ENCODE measurements around the gene FILIP1L.
"Not testable (repeated sequence)": the region's sequence is repeated elsewhere in the genome, so short reads cannot be mapped to it uniquely, and the experiment has no call there.

Gene FILIP1L

DNA sequence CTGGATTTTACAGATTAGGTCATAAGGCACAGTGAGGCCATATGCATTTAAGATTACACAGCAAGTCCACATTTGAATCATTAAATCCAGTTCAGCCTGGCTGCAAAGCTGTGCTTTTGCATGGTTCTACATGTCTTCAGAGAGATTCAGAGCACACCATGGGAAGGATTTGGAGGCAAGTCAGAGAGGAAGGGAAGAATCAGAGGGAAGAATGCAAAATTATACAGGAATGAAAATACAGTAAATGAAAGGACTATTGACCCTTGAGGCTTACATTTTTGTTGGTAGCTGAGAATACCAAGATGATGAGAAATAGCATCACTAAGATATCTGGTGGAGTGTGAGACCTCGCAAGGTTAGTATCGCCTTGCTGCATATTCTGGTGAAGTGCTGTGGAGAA lies 13.9 kb downstream of the FILIP1L start:
- intact Hi-C loops (cut with DNase I), result no loop called here
- DNase-seq, result no peak

DNA sequence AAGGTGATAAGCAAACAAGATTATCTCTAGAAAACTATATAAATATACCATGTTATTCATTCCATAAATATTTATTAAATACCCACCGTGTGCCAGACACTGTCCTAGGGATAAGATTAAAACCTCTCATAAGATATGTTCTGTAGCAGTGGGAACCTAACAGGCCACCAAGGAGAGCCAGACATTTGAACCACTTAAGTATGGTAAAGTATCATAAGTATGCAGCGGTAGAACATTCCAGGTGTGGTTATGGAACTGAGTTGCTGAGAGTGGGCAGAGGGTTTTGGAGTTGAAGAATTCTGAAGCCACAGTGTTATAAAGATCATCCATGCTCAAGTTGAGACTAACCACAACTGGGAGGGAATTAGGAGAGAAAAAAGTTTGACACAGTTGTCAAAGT lies 14.7 kb downstream of the FILIP1L start:
- DNase-seq, result no peak
- intact Hi-C loops (cut with DNase I), result no loop called here

DNA sequence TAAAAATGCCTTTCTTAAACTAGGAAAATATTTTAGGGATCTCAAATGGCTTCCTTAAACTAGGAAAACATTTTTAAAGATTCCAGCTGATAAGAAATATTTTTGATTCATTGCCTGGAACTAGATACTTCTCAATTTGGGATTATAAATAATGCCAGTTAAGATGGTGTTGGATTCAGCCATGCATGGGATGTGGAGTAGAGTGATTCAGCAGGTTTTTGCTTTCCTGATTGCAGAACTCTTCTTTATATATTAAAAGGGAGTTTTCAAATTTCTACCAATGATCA lies 15.6 kb downstream of the FILIP1L start:
- DNase-seq, result no peak
- intact Hi-C loops (cut with DNase I), result no loop called here

DNA sequence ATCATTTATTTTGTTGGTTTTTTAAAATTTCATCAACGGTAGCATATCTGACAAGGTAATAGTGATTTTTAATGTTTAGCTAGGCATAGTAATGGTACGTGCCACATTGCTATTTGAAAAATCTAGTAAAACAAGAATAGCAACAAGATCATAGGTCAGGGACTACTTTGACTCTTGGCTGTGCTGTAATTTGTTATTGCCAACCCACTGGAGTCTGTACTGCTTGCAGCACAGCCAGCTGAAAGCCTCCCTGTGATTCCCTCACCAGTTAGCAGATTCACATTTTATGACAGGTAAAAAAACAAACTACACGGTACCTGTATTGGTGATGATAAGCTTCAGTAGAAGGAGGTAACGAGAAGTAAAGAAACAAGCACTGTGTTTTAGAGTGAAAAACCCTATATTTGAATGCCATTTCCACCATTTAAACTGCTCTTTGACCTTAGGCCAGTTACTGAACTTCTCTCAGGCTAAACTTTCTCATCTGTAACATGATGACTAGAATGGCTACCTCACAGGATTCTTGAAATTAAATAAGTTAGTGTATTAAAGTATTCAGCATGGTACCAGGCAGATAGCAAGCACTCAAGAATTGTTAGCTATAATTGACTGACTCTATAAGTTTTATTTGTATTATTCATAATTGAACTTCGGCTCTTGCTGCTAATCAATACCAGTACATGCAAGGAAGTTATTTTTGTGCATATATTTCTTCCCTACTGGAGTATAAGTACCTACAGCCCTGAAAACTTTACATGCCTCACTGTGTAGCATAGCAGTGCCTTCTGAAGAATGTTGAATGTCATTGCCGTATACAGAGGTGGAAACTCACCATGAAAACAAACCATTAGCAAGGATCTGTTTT lies 16.1 kb downstream of the FILIP1L start:
- DNase-seq, result no peak
- intact Hi-C loops (cut with DNase I), result no loop called here

DNA sequence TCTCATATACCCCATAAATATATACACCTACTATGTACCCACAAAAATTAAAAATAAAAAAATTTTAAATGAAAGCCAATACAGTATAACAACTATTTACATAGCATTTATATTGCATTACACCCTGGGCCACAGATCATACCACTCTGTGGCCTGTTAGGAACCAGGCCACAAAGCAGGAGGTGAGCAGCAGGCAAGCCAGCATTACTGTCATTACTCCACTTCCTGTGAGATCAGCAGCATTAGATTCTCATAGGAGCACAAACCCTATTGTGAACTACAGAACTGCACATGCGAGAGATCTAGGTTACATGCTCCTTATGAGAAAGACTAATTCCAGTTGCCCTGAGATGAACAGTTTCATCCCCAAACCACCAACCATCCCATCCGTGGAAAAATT lies 17.4 kb downstream of the FILIP1L start:
- intact Hi-C loops (cut with DNase I), result no loop called here
- no peak for DNase-seq

DNA sequence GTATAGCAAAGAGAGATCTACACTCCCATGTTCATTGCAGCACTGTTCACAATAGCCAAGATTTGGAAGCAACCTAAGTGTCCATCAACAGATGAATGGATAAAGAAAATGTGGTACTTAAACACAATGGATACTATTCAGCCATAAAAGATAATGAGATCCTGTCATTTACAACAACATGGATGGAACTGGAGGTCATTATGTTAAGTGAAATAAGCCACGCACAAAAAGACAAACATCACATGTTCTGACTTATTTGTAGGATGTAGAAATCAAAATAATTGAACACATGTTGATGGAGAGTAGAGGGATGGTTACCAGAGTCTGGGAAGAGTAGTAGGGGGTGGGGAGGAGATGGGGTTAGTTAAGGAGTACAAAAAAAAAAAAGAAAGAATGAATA lies 18.0 kb downstream of the FILIP1L start:
- not testable (repeated sequence) for DNase-seq

DNA sequence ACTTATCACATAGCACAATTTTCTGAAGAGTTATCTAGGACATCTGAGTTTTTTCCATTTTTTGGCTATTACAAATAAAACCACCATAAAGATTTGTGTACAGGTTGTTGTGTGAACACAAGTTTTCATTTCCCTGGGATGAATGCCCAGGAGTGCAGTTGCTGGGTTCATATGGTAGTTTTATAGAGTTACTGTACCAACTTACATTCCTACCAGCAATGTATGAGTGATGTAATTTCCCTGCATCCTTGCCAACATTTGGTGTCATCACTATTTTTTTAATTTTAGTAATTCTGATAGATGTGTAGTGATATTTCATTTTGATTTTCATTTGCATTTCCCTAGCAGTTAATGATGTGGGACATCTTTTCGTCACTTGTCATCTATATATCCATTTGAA lies 20.5 kb downstream of the FILIP1L start:
- no peak for DNase-seq
- intact Hi-C loops (cut with DNase I), result no loop called here

More for the DNA sequence above, 18.0 kb downstream of the FILIP1L start:
- intact Hi-C loops (cut with DNase I), result not testable (repeated sequence)

DNA sequence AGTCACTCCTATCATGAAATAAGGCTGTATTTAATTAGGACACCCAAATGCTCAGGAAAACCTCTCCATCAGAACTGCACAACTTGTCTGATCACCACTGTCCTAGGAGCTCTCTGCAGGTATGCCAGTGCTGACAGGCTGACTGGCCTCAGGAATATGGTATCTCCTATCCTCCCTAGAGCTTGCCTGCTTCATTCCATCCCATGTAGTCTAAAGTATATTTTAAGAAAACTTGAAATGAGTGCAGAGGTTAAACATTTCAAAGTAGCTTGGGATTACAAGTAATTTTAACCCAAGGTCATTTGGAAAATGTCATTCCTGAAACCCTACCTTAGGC lies 23.7 kb downstream of the FILIP1L start:
- intact Hi-C loops (cut with DNase I), result no loop called here

DNA sequence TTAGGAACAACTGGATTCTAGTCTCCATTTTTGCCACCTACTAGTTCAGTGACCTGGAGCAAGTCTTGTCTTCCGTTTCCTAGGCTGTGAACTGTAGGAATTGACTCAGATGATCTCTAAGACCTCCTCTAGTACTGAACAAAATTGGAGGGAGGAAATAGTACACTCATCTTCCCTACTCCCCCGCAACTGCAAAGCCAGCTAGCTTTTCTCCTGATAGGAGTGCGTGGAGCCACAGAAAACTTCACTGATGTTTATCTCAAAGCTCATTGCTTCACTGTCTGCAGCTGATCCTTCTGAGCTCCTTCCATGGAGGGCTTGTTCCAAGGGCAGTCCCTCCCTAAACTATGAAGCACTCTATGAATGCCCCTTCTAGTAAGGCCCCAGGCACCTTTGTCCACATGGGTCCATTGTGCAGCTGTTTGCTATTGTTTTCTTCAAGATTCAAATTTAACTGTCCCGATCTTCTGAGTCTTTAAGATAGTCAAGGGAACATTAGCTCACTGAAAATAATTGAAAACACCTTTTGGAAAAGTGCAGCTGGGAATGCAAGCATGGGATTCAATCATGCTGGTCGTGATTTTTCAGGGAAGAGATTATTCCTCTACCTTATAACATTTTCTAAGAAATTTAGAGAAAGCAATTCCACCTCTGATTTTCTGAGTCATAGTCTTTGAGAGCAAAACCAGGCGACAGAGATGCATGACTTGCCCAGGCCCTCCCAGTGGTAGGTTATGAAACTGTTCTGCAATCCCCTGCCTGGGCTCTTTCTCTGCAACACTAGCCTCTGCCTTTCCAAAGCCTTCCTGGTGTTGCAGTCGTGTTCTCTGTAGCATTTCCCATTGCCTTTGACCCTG lies 24.3 kb downstream of the FILIP1L start:
- DNase-seq, result no peak
- intact Hi-C loops (cut with DNase I), result no loop called here

More for the DNA sequence above, 23.7 kb downstream of the FILIP1L start:
- no peak for DNase-seq

DNA sequence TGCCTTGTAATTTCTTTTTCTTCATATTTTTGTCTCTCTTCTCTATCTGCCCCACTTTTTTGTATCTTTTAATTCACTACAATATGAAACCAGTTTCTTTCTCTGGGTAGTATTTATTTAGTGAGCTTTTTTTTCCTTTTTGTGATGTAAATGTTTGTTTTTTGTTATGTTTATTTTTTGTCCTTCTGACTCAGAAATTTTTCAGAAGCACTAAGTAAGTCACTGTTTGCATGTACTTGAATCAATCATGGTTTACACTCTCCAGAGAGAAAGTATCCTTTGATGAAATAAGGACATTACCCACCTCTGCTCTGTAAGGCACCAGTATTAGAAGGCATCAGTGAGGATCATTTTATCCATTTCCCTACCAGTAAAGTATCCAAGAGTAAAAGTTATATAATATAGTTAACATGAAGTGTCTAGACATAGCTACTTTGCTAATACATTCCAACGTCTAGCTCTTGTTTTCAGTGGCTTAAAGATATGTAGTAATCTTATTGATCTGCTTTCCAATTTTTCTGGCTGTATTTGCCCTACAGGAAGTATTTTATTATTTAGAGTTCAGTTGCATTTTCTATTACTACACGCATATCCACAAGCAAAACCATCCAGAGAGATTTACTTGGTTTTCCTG lies 25.4 kb downstream of the FILIP1L start:
- intact Hi-C loops (cut with DNase I), result no loop called here
- DNase-seq, result no peak

DNA sequence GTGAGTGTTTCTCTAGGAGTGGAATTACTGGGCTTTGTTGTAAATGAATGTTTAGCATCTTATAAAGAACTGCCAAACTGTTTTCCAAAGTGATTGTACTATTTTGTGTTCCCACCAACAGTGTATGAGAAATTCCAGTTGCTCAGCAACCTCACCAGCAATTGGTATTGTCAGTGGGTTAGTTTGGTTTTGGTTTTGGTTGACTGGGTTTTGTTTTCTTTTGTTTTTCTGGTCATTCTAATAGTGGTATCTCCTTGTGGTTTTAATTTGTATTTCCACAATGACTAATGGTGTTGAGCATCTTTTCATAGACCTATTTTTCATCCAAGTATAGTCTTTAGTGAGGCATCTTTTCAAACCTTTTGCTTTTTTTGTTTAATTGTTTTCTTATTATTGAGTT lies 27.1 kb downstream of the FILIP1L start:
- intact Hi-C loops (cut with DNase I), result no loop called here
- DNase-seq, result no peak

DNA sequence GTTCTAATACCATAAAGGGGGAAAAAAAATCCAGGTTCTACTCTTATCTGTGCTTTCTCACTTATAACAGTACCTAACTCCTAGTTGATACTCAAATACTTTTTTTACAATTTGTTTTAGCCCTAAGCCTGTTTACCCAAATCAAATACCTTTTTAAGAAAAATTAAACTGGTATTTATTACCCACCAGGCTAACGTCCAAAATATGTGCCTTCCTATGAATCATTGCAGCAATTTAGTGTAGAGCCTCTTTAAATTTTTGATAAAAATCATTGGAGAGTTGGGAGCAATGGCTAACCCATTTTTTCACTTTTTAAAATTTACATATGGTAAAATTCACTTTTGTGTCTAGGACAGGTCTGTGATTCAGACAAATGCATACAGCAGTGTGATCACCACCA lies 27.9 kb downstream of the FILIP1L start:
- no peak for DNase-seq
- intact Hi-C loops (cut with DNase I), result no loop called here

DNA sequence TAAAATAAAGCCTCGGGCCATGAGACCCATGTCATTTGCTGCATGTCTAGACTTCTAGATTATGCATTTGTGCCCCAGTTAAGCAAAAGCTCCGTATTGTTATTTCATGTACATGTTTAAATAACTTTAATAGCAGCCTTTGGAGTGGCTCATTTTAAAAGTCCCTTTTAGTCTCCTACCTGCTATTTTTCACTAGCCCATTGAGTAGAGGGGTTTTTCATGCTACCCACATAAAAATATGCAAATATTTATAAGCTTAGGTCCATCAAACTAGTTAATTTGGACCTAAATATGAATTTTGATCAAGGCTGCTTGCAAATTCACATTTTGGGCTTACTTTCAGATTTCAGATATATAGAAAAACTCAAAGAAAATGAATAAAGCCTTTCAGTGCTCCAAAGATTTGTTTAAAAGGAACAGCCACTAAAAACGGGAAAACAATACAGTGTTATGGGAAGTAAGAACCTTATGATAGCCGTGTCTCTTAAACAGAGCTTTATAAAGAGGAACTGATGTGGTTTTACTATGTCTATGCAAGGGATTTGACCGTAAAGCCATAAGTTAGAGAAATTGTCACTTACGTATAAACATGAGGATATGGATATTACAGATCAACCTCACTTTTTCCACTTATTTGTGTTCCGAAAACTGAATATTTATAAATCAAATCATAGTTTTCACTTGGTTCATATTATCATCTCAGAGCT lies 30.0 kb downstream of the FILIP1L start:
- intact Hi-C loops (cut with DNase I), result no loop called here
- no peak for DNase-seq

DNA sequence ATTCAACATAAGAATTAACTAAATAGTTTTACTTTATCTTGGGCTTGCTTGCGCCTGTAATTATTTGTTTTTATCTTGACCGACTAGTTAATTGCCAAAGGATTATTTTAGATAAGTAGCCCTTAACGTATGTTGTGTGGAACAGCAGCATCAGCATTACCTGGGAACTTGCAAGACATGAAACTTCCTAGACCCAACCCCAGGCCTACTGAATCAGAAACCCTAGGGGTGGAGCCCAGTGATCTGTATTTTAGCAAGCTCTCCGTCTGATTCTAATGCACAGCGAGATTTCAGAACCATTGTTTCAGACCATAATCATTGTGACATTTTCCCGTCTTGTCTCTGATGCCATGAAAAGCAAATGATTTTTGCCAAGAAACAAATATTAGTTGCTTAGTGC lies 31.1 kb downstream of the FILIP1L start:
- intact Hi-C loops (cut with DNase I), result no loop called here
- no peak for DNase-seq

DNA sequence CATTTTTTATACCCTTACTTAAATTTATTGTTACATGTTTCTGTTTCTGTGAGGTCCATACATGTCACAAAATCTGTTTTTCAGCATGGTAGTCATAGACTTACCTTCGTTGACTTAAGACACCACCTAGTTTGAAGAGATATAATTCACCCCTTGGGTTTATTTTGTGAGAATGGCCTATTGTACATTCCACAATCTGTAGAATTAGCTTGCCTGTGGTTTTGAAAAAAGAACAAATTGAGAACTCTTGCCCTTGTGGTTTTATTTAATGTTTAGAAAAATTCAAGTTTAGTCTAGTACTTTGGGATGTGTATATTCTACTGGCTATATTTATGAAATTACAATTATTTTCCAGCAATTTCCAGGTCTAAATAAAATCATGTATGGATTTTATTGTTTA lies 31.6 kb downstream of the FILIP1L start:
- intact Hi-C loops (cut with DNase I), result no loop called here
- no peak for DNase-seq

DNA sequence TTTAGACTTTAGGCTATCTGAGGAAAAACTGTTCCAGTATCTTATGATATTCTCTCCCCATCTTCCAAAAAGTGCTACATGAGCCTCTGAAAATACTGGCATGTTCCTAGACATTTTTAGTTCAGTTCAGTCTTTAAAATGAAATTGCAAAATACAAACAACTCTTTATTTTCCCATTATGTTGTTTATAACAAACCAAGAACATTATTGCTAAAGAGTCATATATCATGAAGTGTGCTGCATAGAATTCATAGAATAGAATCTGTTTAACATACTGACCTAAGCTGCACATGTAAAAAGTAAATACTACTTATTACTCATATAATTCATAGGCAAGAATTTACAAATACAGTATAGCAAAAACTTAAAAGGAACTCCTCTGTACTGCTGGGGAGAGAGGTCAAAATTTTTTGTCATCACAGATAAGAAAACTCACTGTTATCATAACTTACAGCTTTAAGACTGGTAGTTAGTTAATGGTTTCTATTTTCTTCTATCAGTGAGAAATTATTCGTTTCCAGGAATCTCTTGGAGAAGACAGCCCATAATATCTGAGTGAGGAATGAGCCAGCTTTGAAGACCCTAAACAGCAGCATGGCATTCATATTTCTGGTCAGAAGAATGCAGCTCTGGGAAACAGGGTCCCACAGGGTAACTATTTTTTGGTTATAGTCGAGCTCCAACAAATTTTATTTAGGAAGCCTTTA lies 32.2 kb downstream of the FILIP1L start:
- intact Hi-C loops (cut with DNase I), result no loop called here
- DNase-seq, result no peak

DNA sequence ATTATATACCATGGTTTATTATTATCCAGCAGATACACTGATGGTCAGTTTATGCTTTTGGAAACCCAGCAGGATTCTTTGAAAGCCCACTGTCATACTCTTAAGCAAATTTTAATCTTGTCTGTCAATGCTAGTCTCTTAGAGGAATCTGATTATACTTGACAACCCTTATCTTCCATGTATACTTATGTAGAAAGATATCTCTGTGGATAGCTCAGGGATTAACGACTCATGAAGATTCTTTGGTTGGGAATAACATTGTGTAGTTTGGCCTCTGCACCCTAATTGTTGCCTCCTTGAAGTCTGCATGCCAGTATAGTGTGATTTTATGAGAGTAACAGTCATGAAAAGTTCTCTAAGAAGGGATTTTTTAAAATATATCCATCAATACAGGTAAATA lies 33.0 kb downstream of the FILIP1L start:
- DNase-seq, result no peak
- intact Hi-C loops (cut with DNase I), result no loop called here

DNA sequence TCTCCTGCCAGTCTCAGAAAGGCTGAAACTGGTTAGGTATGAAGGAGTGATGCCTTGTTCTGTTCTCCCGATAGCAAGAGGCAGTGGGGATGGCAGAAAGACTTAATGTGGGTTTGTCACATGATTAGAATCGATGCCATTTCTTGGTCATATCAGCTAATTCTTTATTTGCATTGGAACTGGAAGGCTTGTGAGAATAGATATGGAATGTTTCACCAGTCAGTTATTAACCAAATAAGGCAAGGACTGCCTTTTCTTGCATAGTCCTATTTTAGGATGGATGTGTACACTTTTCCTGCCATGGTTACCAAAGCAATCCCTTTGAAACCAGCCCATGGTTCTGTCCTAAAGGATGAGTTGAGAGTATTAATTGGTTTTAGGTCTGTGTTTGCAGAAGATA lies 33.7 kb downstream of the FILIP1L start:
- intact Hi-C loops (cut with DNase I), result no loop called here
- no peak for DNase-seq

DNA sequence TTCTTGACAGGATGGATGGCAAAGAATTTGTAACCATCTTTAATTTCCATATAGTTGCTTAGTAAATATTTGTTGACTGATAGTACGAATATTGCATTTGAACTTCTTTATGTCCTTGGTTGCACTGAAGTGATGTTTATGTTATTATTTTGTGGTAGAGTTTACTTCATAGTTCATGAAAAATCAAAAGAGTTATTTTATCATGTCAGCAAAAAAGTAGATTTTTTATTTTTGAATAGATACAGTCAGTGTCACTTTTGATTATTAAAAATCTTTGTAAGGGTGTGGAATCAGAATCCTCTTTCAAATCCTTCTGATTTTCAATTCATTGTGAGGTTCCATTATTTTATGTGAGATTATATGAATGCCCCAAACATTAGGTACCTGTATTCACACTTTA lies 35.0 kb downstream of the FILIP1L start:
- intact Hi-C loops (cut with DNase I), result no loop called here
- DNase-seq, result no peak

DNA sequence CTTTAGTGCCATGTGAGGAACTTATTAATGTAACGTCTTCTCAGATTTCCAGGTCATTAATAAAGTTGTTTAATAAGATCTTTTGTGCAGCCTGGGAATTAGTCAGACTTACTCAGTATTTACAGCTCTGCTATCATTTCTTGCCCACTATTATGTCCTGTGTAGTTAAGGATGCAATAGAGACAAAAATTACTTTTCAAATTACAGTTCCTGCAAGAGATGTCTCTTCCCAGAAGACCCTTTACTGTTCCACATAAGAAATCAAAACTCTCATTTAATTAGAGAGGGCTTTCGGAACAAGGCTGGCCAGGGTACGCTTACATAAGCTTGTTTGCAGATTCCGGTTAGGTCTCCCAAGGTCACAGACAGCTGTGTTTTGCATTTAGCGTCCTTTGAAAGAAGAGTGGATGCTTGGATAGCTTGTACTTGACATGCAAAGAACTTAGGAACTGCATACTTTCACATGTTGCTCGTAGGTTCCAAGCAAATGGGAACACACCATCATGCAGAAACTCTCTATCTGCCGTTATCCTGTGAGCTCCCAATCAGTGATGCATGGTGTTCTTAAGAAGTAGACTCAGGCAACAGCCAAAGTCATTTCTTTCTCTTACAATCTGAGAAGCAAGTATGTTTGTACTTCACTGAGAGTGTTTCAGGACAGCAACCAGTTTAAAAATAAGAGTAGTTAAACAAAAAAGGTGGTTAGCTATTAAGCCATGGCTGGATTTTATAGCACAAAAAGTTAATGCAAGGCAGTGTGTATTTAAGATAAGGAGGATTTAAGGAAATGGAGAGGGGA lies 37.4 kb downstream of the FILIP1L start:
- intact Hi-C loops (cut with DNase I), result no loop called here
- DNase-seq, result no peak

All from posterior cingulate gyrus (tissue), 11 donors.